ENCODE data around the gene CTNNA1. TPM values are rescaled to one million over a fixed set of nuclear protein-coding genes. Genes with fewer than 3 reads are reported as not detected.

Gene CTNNA1
- total RNA-seq, 2 donors from 2014 or later: 400 to 483 TPM

- H3K4me1 ChIP-seq: no peaks in the 10 kb centered on the region
- intact Hi-C loops (cut with DNase I): no loop called here
- no peak for TF ChIP-seq CTCF (IDR thresholded peaks at IDR 0.05)
- H3K27me3 ChIP-seq: no peaks in the 10 kb centered on the region
- peaks cover 15% of the 10 kb centered on the region for H3K36me3 ChIP-seq
- DNase-seq: no peak
- H3K4me3 ChIP-seq: no peak overlapping the region
- no peaks in the 10 kb centered on the region for H3K9me3 ChIP-seq
- no peak overlapping the region for H3K9ac ChIP-seq (ENCODE audit: low read depth in 2 of 2, low read length in 2 of 2)
- no peak overlapping the region for H3K27ac ChIP-seq
Observed at GRCh38 chr5:138778234-138778633, 25.0 kb downstream of the CTNNA1 start.

DNA sequence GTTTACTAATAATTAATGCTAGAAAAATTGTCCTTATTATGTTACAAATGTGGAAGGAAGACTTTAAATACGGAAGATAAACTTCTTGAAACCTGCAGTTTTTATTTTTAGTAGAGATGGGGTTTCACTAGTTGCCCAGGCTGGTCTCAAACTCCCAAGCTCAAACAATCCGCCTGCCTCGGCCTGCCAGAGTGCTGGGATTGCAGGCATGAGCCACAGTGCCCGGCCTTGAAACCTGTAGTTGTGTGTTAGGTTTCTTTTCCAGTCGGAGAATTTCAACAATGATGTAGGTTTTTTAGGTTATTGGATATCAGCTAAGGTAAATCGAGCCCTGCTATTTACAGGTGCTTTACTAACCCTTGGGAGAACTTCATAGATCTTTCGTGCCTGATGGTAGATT, 30.8 kb downstream of the CTNNA1 start:
- no peak for TF ChIP-seq CTCF (IDR thresholded peaks at IDR 0.05)
- DNase-seq: no peak
- no peaks in the 10 kb centered on the region for H3K27me3 ChIP-seq
- no peak overlapping the region for H3K4me3 ChIP-seq
- H3K9ac ChIP-seq (ENCODE audit: low read depth in 2 of 2, low read length in 2 of 2): no peak overlapping the region
- peaks cover 20% of the 10 kb centered on the region for H3K36me3 ChIP-seq
- no peaks in the 10 kb centered on the region for H3K9me3 ChIP-seq
- no peak overlapping the region for H3K27ac ChIP-seq
- H3K4me1 ChIP-seq: no peaks in the 10 kb centered on the region
- intact Hi-C loops (cut with DNase I): no loop called here

GRCh38 chr5:138784590-138784989, 31.4 kb downstream of the CTNNA1 start:
- Histone ChIP-seq H3K27me3 (no peaks in the 10 kb centered on the region), H3K27ac (no peak overlapping the region), H3K9ac (ENCODE audit: low read depth in 2 of 2, low read length in 2 of 2) (no peak overlapping the region), H3K4me1 (no peaks in the 10 kb centered on the region), H3K36me3 (peaks cover 20% of the 10 kb centered on the region), H3K9me3 (no peaks in the 10 kb centered on the region), H3K4me3 (no peak overlapping the region)
- intact Hi-C loops (cut with DNase I): no loop called here
- no peak for DNase-seq
- no peak for TF ChIP-seq CTCF (IDR thresholded peaks at IDR 0.05)

GRCh38 chr5:138789771-138790242, 36.6 kb downstream of the CTNNA1 start:
- TF ChIP-seq CTCF (IDR thresholded peaks at IDR 0.05): peak; percentile 49
- DNase-seq: no peak
- no peak overlapping the region for H3K4me3 ChIP-seq
- H3K4me1 ChIP-seq: no peaks in the 10 kb centered on the region
- H3K27ac ChIP-seq: no peak overlapping the region
- H3K9ac ChIP-seq (ENCODE audit: low read depth in 2 of 2, low read length in 2 of 2): no peak overlapping the region
- H3K36me3 ChIP-seq: no peaks in the 10 kb centered on the region
- H3K9me3 ChIP-seq: no peaks in the 10 kb centered on the region
- intact Hi-C loops (cut with DNase I): no loop called here
- no peaks in the 10 kb centered on the region for H3K27me3 ChIP-seq

- Histone ChIP-seq H3K9ac (ENCODE audit: low read depth in 2 of 2, low read length in 2 of 2) (no peak overlapping the region), H3K36me3 (no peaks in the 10 kb centered on the region), H3K4me3 (no peak overlapping the region), H3K27ac (no peak overlapping the region), H3K4me1 (no peaks in the 10 kb centered on the region), H3K9me3 (no peaks in the 10 kb centered on the region), H3K27me3 (no peaks in the 10 kb centered on the region)
- intact Hi-C loops (cut with DNase I): no loop called here
- DNase-seq: no peak
- no peak for TF ChIP-seq CTCF (IDR thresholded peaks at IDR 0.05)
Observed at GRCh38 chr5:138790684-138791083, 37.5 kb downstream of the CTNNA1 start.
